WTC11 (cell line): ENCODE measurements around the gene FMN2.

Experiments used
- CREB1 ChIP-seq: sonication (generic); formaldehyde crosslinking; IDR thresholded peaks from 2 replicates; pipeline ENCODE4 v1.8.0; 2023; ENCODE audit warnings: mild to moderate bottlenecking, missing genetic modification reagents
- CTCF ChIP-seq: fragments of 200-600 bp; IDR thresholded peaks from 2 replicates; pipeline ENCODE4 v1.8.0; 2022; ENCODE audit warnings: antibody characterized with exemption
- E2F4 ChIP-seq: sonication (generic); formaldehyde crosslinking; IDR thresholded peaks from 2 replicates; pipeline ENCODE4 v1.8.1; 2022; ENCODE audit warnings: low read depth, mild to moderate bottlenecking, moderate library complexity, missing genetic modification reagents, borderline replicate concordance
- ELF4 ChIP-seq: sonication (generic); formaldehyde crosslinking; IDR thresholded peaks from 2 replicates; pipeline ENCODE4 v1.8.1; 2022; ENCODE audit warnings: low read depth, mild to moderate bottlenecking, moderate library complexity, missing genetic modification reagents
- ESRRA ChIP-seq: sonication (generic); formaldehyde crosslinking; IDR thresholded peaks from 2 replicates; pipeline ENCODE4 v1.8.1; 2022; ENCODE audit warnings: mild to moderate bottlenecking, missing genetic modification reagents, borderline replicate concordance
- HMGXB4 ChIP-seq: sonication (generic); formaldehyde crosslinking; IDR thresholded peaks from 2 replicates; pipeline ENCODE4 v1.8.1; 2023; ENCODE audit warnings: mild to moderate bottlenecking, moderate library complexity, missing genetic modification reagents
- IRF2 ChIP-seq: sonication (generic); formaldehyde crosslinking; IDR thresholded peaks from 2 replicates; pipeline ENCODE4 v1.8.0; 2022; ENCODE audit warnings: low read depth, missing genetic modification reagents, borderline replicate concordance
- MAX ChIP-seq: sonication (generic); formaldehyde crosslinking; IDR thresholded peaks from 2 replicates; pipeline ENCODE4 v1.8.0; 2022; ENCODE audit warnings: mild to moderate bottlenecking, missing genetic modification reagents
- SP1 ChIP-seq: sonication (generic); formaldehyde crosslinking; conservative IDR thresholded peaks from 2 replicates; pipeline ENCODE4 v1.8.1; 2022; ENCODE audit warnings: missing genetic modification reagents
- TCF7 ChIP-seq: sonication (generic); formaldehyde crosslinking; IDR thresholded peaks from 2 replicates; pipeline ENCODE4 v1.8.0; 2022; ENCODE audit warnings: mild to moderate bottlenecking, low read depth, missing genetic modification reagents, moderate library complexity

DNA sequence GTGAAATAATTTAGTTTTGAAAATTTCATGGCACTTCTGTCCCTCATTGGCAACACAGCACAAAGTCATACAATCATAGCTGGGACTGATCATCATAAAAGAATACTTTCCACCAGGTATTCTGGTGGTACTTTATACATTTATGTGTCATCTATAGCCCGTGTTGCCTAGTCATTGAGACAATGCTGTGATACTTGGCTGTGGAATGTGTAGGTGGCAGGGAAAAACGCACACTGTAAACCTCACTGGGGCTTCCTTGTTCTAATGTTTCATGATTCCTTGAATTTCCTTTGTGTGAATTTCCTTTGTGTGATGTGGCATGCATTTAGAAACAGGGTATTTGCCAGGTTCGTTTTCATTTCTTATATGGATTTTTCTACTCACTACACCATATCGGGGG is 118.3 kb downstream of the FMN2 start:
- TF ChIP-seq SP1 (CRISPR knock-in tag) = no peak
- TF ChIP-seq CTCF = no peak
- TF ChIP-seq MAX = no peak
- TF ChIP-seq E2F4 (CRISPR knock-in tag) = no peak
- TF ChIP-seq IRF2 (CRISPR knock-in tag) = no peak
- no peak for TF ChIP-seq ESRRA (CRISPR knock-in tag)
- TF ChIP-seq CREB1 (CRISPR knock-in tag) = no peak
- TF ChIP-seq HMGXB4 (CRISPR knock-in tag) = no peak
- TF ChIP-seq TCF7 = no peak
- no peak for TF ChIP-seq ELF4 (CRISPR knock-in tag)
